ENCODE results near the gene CACNA2D3. TPM values are rescaled to one million over a fixed set of nuclear protein-coding genes. Genes with fewer than 3 reads are reported as not detected.

The CACNA2D3 gene
- total RNA-seq, 1 donor from 2014 or later: 17.2 TPM

DNA sequence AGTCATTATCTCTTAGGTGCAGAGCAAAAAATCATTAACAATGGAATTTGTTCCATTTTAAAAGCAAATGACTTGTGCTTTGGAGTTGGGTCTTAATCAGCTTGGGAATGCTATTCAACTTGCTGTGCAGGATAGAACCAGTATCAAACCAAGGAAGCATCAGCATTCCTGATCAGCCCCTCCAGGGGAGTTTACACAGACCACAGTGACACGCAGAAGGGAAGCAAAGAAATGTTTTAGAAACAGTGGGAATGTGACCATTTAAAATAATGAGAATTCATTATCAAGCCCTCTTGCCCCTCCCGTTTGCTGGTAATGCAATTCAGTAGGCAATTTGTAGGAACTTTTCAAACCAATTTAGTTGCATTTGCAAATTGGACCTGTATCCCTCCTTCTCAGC is 650.4 kb downstream of the CACNA2D3 start:
- intact Hi-C loops (cut with DNase I): no loop called here
- TF ChIP-seq CTCF (IDR thresholded peaks at IDR 0.05) (no peak), POLR2AphosphoS5 (IDR thresholded peaks at IDR 0.05; ENCODE audit: insufficient read depth in 1 of 2, low read depth in 1 of 2) (no peak), POLR2A (IDR thresholded peaks at IDR 0.05) (no peak)

DNA sequence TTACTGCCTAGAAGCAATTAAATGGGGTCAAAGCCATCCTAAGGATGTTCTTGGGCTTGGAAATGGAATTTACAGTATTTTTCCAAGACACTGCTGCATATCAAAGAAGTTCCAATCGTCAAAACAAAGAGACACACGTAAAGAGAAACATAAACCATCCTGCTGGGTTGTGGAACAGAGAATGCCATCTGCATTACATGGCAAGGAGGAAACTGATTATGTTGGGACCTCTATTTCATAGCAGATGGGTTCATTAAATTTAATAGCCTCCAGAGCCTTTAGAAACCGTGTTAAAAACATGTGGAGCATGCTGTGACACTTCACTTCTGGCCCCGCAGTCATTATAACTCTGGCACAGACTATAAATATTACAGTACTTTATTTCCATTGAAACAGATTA is 650.9 kb downstream of the CACNA2D3 start:
- intact Hi-C loops (cut with DNase I): no loop called here
- H3K27me3 ChIP-seq: no peaks in the 10 kb centered on the region
- no peaks in the 10 kb centered on the region for H3K9me3 ChIP-seq
- no peaks in the 10 kb centered on the region for H3K36me3 ChIP-seq
- no peaks in the 10 kb centered on the region for H3K4me1 ChIP-seq
- H3K27ac ChIP-seq: no peak overlapping the region
- H3K4me3 ChIP-seq: no peak overlapping the region
- DNase-seq (ENCODE audit: extremely low spot score in 2 of 2): no peak
- TF ChIP-seq POLR2AphosphoS5 (IDR thresholded peaks at IDR 0.05; ENCODE audit: insufficient read depth in 1 of 2, low read depth in 1 of 2) (no peak), POLR2A (IDR thresholded peaks at IDR 0.05) (no peak), CTCF (IDR thresholded peaks at IDR 0.05) (no peak)

More for the DNA sequence above, 650.4 kb downstream of the CACNA2D3 start:
- Histone ChIP-seq H3K4me1 (no peaks in the 10 kb centered on the region), H3K36me3 (no peaks in the 10 kb centered on the region), H3K27me3 (no peaks in the 10 kb centered on the region), H3K4me3 (no peak overlapping the region), H3K9me3 (no peaks in the 10 kb centered on the region), H3K27ac (no peak overlapping the region)
- DNase-seq (ENCODE audit: extremely low spot score in 2 of 2): no peak

DNA sequence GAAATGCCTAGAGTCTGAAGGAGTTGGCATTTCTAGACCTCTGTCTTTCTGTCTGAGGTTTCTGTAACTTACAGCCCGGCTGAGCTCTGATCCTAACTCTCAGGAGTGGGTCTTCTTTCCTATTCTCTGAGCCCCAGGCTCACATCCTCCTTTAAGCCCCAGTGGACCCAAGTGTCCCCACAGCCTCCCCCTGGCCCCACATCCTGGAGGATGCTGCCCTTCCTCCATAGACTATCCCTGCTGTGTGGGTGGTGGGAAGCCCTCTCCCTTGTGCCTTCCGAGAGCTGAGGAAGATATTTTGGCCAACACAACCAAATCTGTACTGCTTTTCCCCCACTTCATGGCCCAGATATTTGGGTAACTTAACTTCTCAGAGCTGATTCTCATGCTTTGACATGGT is 654.2 kb downstream of the CACNA2D3 start:
- no peaks in the 10 kb centered on the region for H3K36me3 ChIP-seq
- TF ChIP-seq POLR2AphosphoS5 (IDR thresholded peaks at IDR 0.05; ENCODE audit: insufficient read depth in 1 of 2, low read depth in 1 of 2) (no peak), CTCF (IDR thresholded peaks at IDR 0.05) (no peak), POLR2A (IDR thresholded peaks at IDR 0.05) (no peak)
- H3K4me3 ChIP-seq: no peak overlapping the region
- intact Hi-C loops (cut with DNase I): no loop called here
- DNase-seq (ENCODE audit: extremely low spot score in 2 of 2): no peak
- no peaks in the 10 kb centered on the region for H3K4me1 ChIP-seq
- H3K27me3 ChIP-seq: no peaks in the 10 kb centered on the region
- no peaks in the 10 kb centered on the region for H3K9me3 ChIP-seq
- no peak overlapping the region for H3K27ac ChIP-seq

GRCh38 chr3:54777141-54777540 is 654.8 kb downstream of the CACNA2D3 start:
- Histone ChIP-seq H3K4me3 (no peak overlapping the region), H3K9me3 (no peaks in the 10 kb centered on the region), H3K4me1 (no peaks in the 10 kb centered on the region), H3K27ac (no peak overlapping the region), H3K36me3 (no peaks in the 10 kb centered on the region), H3K27me3 (no peaks in the 10 kb centered on the region)
- no peak for DNase-seq (ENCODE audit: extremely low spot score in 2 of 2)
- intact Hi-C loops (cut with DNase I): no loop called here
- TF ChIP-seq POLR2AphosphoS5 (IDR thresholded peaks at IDR 0.05; ENCODE audit: insufficient read depth in 1 of 2, low read depth in 1 of 2) (no peak), POLR2A (IDR thresholded peaks at IDR 0.05) (no peak), CTCF (IDR thresholded peaks at IDR 0.05) (no peak)

- DNase-seq (ENCODE audit: extremely low spot score in 2 of 2): no peak
- Histone ChIP-seq H3K27me3 (no peaks in the 10 kb centered on the region), H3K9me3 (no peaks in the 10 kb centered on the region), H3K4me3 (no peak overlapping the region), H3K36me3 (no peaks in the 10 kb centered on the region), H3K4me1 (no peaks in the 10 kb centered on the region), H3K27ac (no peak overlapping the region)
- TF ChIP-seq POLR2A (IDR thresholded peaks at IDR 0.05) (no peak), CTCF (IDR thresholded peaks at IDR 0.05) (no peak), POLR2AphosphoS5 (IDR thresholded peaks at IDR 0.05; ENCODE audit: insufficient read depth in 1 of 2, low read depth in 1 of 2) (no peak)
- intact Hi-C loops (cut with DNase I): no loop called here
These were observed 658.0 kb downstream of the CACNA2D3 start for GRCh38 chr3:54780336-54780735.
